Measurements from ENCODE around the gene GIT1.

The GIT1 gene

DNA sequence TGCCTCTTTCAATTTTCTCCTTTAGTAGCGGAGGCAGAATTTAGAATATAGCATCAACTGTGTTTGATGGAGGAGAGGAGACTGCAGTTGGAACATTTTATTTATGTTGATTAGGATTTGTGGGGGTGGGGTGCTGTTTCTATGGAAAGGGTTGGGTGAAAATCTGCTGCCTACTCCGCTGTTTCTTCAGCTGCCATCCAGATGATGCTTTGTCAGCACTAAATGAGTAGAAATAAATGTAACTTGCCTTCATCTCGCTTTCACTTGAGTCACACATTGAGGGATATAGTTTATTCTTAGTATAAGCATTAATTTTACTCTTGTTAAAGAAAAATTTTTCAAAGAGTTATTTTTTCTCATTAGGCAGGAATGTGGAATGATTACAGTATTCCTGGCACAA lies 64.8 kb downstream of the GIT1 start:
- no peak for DNase-seq (ENCODE audit: extremely low read depth in 1 of 2, low read depth in 1 of 2)

Data from stimulated activated CD8-positive, alpha-beta memory T cell treated with anti-CD3 and anti-CD28 coated beads, Interleukin-7, amount 100 ng/mL, for 48 hours (primary cell).